Measurements from ENCODE around the gene SLC7A4.

GRCh38 chr22:20992456-20993303 lies 39.7 kb downstream of the SLC7A4 start:
- TF ChIP-seq CTCF (IDR thresholded peaks at IDR 0.05; ENCODE audit: low read length) (no peak), EZH2 (optimal IDR thresholded peaks at IDR 0.05; ENCODE audit: low read depth, low read length) (no peak), EZH2phosphoT487 (IDR thresholded peaks at IDR 0.05; ENCODE audit: low read length) (no peak)

Data from MM.1S (cell line).